Measurements from ENCODE around the gene PRKN.

DNA sequence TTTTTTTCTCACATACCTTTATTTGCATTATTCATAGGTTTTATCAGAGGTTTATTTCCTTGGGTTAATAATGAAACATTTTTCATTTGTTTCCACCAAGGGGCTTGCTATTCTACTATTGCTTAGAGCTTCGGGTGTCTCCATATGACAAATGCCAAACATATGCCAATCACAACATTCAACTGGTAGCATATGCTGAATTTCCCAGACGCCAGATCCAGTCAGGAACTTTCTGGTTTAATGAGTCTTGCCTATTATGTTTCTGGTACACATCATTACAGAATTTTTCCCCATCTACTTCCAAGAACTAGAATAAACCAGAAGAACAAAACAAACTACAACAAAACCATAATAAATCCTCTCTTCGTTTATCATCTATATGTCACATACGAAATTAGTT is 180.7 kb downstream of the PRKN start:
- no peak for TF ChIP-seq GLIS3 (CRISPR knock-in tag; IDR thresholded peaks at IDR 0.05)
- TF ChIP-seq, protein P1, sequence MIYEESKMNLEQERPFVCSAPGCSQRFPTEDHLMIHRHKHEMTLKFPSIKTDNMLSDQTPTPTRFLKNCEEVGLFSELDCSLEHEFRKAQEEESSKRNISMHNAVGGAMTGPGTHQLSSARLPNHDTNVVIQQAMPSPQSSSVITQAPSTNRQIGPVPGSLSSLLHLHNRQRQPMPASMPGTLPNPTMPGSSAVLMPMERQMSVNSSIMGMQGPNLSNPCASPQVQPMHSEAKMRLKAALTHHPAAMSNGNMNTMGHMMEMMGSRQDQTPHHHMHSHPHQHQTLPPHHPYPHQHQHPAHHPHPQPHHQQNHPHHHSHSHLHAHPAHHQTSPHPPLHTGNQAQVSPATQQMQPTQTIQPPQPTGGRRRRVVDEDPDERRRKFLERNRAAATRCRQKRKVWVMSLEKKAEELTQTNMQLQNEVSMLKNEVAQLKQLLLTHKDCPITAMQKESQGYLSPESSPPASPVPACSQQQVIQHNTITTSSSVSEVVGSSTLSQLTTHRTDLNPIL (CRISPR knock-in tag; IDR thresholded peaks at IDR 0.05; ENCODE audit: low read depth): no peak
- TF ChIP-seq, protein P2, sequence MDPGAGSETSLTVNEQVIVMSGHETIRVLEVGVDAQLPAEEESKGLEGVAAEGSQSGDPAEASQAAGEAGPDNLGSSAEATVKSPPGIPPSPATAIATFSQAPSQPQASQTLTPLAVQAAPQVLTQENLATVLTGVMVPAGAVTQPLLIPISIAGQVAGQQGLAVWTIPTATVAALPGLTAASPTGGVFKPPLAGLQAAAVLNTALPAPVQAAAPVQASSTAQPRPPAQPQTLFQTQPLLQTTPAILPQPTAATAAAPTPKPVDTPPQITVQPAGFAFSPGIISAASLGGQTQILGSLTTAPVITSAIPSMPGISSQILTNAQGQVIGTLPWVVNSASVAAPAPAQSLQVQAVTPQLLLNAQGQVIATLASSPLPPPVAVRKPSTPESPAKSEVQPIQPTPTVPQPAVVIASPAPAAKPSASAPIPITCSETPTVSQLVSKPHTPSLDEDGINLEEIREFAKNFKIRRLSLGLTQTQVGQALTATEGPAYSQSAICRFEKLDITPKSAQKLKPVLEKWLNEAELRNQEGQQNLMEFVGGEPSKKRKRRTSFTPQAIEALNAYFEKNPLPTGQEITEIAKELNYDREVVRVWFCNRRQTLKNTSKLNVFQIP (CRISPR knock-in tag; IDR thresholded peaks at IDR 0.05; ENCODE audit: borderline replicate concordance, low read depth): no peak
- no peak for TF ChIP-seq RARB (CRISPR knock-in tag; IDR thresholded peaks at IDR 0.05)
- TF ChIP-seq SNAI2 (CRISPR knock-in tag; IDR thresholded peaks at IDR 0.05): no peak
- TF ChIP-seq BACH2 (CRISPR knock-in tag; IDR thresholded peaks at IDR 0.05; ENCODE audit: borderline replicate concordance): no peak
- no peak for TF ChIP-seq ZFP30 (CRISPR knock-in tag; IDR thresholded peaks at IDR 0.05)
- TF ChIP-seq CSDC2 (CRISPR knock-in tag; IDR thresholded peaks at IDR 0.05): no peak
- TF ChIP-seq, protein P3, sequence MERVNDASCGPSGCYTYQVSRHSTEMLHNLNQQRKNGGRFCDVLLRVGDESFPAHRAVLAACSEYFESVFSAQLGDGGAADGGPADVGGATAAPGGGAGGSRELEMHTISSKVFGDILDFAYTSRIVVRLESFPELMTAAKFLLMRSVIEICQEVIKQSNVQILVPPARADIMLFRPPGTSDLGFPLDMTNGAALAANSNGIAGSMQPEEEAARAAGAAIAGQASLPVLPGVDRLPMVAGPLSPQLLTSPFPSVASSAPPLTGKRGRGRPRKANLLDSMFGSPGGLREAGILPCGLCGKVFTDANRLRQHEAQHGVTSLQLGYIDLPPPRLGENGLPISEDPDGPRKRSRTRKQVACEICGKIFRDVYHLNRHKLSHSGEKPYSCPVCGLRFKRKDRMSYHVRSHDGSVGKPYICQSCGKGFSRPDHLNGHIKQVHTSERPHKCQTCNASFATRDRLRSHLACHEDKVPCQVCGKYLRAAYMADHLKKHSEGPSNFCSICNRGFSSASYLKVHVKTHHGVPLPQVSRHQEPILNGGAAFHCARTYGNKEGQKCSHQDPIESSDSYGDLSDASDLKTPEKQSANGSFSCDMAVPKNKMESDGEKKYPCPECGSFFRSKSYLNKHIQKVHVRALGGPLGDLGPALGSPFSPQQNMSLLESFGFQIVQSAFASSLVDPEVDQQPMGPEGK (CRISPR knock-in tag; IDR thresholded peaks at IDR 0.05; ENCODE audit: borderline replicate concordance): no peak
- TF ChIP-seq OSR1 (CRISPR knock-in tag; IDR thresholded peaks at IDR 0.05): no peak
- no peak for TF ChIP-seq ZNF70 (CRISPR knock-in tag; IDR thresholded peaks at IDR 0.05)

Measured in SK-N-SH treated with all-trans-retinoic acid at 6 μM for 48 hours (cell line).